Dendritic cell treated with granulocyte-macrophage colony-stimulating factor and Interleukin-4, amounts not matched to agents 40 ng/mL and 50 ng/mL, for 4 days (primary cell): Measurements from ENCODE around the gene SPRYD4.
"Not testable (repeated sequence)": the region's sequence is repeated elsewhere in the genome, so short reads cannot be mapped to it uniquely, and the experiment has no call there.

Source experiments
- H3K27ac Mint-ChIP-seq: one replicate; pipeline ENCODE4 v1.8.0; 2022; ENCODE audit warnings: mild to moderate bottlenecking, mixed read lengths
- H3K27me3 Mint-ChIP-seq: one replicate; pipeline ENCODE4 v1.8.0; 2022; ENCODE audit warnings: mild to moderate bottlenecking, mixed read lengths
- H3K36me3 Mint-ChIP-seq: one replicate; pipeline ENCODE4 v1.8.0; 2022; ENCODE audit warnings: low read depth, mixed read lengths
- H3K4me1 Mint-ChIP-seq: one replicate; pipeline ENCODE4 v1.8.0; 2022; ENCODE audit warnings: low read depth, mixed read lengths
- H3K4me3 Mint-ChIP-seq: one replicate; pipeline ENCODE4 v1.8.0; 2022; ENCODE audit warnings: mild to moderate bottlenecking, moderate library complexity, mixed read lengths
- H3K9me3 Mint-ChIP-seq: one replicate; pipeline ENCODE4 v1.8.0; 2022; ENCODE audit warnings: mixed read lengths
- intact Hi-C: fragments of 100-400 bp; cut with micrococcal nuclease; formaldehyde crosslinking; loops from one replicate; pipeline ENCODE4 v1.15.0; 2022

SPRYD4 gene

DNA sequence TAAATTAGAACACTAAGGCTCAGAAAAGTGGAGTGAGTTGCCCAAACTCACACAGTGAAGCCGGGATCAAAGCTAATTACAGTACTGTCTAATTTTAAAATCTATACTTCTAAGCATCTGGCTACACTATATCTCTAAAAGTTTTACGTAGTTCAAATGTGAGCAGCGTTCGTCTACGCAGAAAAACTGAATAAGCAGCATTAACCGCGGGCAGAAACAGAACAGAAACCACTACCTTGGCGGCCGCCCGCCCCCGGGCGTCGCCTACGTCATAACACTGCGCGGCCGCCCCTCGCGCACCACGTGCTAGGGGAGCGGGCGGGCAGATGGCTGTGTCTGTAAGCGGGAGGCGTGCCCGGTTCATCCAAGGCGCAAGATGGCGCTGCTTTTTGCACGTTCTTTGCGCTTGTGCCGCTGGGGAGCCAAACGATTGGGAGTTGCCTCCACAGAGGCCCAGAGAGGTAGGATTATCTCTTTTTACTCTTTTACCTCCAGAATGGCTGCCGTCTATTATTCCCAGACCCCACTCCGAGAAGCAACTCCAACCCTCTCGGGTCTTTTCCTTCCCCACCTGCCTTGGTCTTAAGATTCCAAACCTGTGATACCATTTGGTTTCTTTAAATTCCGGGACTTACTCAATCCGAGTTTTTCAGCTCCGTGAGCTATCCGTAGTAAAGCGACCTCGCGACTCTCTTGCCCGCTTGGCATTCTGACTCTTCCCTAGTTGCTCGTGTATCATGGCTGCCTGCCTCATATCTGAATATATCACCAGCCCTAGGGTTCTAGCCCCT lies at the start of gene SPRYD4:
Gene SPRYD4 (plus strand): TSS at position 363 of the 791 bp plus-strand sequence. CDS start 14 bp downstream, at position 377.
- H3K27me3 Mint-ChIP-seq = no peaks in the 10 kb centered on the region
- intact Hi-C loops = loop anchor here (1.0 to 5.0 kb wide), 3 partner anchors 19 to 276 kb away; partner anchors contain the start of genes STAT2 and TIMELESS
- peak within 1 kb of the TSS; percentile 98 for H3K27ac Mint-ChIP-seq
- H3K9me3 Mint-ChIP-seq = no peaks in the 10 kb centered on the region
- H3K4me1 Mint-ChIP-seq = peaks cover 33% of the 10 kb centered on the region
- peaks cover 15% of the 10 kb centered on the region for H3K36me3 Mint-ChIP-seq
- peak within 1 kb of the TSS; percentile 94 for H3K4me3 Mint-ChIP-seq

DNA sequence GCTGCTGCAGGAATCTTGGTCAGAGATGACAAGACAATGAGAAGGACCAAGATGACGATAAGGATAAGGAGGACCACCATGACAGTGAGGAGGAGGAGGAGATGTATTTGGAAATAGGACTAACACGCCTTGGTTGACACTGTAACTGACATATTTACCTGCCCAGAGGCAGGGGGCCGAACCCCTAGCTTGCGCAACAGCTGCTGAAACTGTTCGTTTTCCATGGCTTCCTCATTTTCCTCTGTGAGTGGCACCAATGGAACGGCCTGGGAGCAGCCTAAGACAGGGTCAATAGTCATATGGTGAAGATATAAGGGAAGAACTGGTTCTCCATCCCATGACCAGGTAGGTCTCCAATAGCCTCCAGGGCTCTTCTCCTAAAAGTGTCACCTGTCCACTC lies 48.0 kb upstream of the SPRYD4 start:
- intact Hi-C loops = no loop called here
- Mint-ChIP-seq H3K27me3 (no peaks in the 10 kb centered on the region), H3K27ac (no peak overlapping the region), H3K36me3 (peaks cover 79% of the 10 kb centered on the region), H3K4me1 (peaks cover 11% of the 10 kb centered on the region), H3K4me3 (no peak overlapping the region), H3K9me3 (no peaks in the 10 kb centered on the region)

DNA sequence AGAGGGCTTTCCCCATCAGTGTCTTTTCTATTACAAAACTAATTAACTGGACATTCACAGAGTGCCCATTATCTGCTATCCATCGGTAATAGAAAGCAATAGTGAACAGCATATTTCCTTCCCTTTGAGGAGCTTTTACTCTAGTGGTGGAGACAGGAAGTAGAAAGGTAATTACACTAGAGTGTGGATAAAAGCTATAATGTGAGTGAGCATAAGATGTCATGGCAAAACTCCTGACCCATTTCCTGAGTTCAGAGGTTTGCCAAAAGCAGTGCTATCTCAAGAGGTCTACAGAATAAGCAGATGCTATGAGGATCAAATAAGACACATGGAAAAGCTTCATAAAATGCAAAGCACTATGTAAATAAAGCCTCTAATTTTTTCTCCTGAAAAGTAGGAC lies 43.2 kb upstream of the SPRYD4 start:
- H3K4me3 Mint-ChIP-seq = no peak overlapping the region
- H3K36me3 Mint-ChIP-seq = peaks cover 70% of the 10 kb centered on the region
- peaks cover 9% of the 10 kb centered on the region for H3K4me1 Mint-ChIP-seq
- no peaks in the 10 kb centered on the region for H3K9me3 Mint-ChIP-seq
- H3K27me3 Mint-ChIP-seq = no peaks in the 10 kb centered on the region
- intact Hi-C loops = no loop called here
- no peak overlapping the region for H3K27ac Mint-ChIP-seq

DNA sequence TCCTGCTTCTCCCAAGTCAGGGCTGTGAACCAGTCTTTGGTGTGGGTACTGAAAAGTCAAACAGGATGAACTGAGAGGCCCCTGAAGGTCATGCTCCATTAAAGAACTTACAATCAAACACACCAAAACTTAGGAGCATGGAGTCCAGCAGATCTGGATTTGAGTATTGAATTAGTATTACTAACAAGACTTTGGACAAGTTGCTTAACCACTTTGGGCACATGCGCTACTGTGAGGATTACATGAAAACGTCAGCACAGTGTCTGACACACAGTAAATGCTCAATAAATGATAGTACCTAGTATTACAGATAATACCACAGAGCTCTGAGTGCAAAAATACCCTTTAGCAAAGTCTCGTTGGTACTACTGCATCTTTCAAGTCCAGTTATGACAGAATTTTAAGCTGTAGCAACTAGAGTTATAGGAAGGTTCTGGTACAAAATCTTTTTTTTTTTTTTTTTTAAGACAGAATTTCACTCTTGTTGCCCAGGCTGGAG lies 42.4 kb upstream of the SPRYD4 start:
- H3K36me3 Mint-ChIP-seq = peaks cover 70% of the 10 kb centered on the region
- H3K4me3 Mint-ChIP-seq = no peak overlapping the region
- H3K9me3 Mint-ChIP-seq = no peaks in the 10 kb centered on the region
- H3K4me1 Mint-ChIP-seq = peaks cover 1% of the 10 kb centered on the region
- no peaks in the 10 kb centered on the region for H3K27me3 Mint-ChIP-seq
- intact Hi-C loops = no loop called here
- no peak overlapping the region for H3K27ac Mint-ChIP-seq

DNA sequence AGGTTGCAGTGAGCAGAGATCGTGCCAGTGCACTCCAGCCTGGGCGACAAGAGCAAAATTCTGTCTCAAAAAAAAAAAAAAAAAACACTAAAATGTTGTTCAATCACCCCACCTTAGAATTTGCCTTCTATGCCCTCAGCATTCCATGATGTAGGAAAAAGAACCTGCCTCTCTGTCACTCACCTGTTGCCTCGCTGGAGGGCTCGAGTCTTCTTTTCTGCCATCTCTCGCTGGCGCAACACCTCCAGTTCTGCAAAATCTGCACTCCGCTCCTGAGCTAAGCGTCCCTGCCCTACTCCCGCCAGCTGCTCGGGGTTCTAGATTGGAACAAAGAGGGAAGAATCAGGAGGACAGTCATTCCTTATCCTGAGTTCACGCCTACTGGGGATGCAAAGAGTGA lies 37.1 kb upstream of the SPRYD4 start:
- Mint-ChIP-seq H3K4me3 (no peak overlapping the region), H3K4me1 (no peaks in the 10 kb centered on the region), H3K27me3 (no peaks in the 10 kb centered on the region), H3K9me3 (no peaks in the 10 kb centered on the region), H3K36me3 (peaks cover 60% of the 10 kb centered on the region), H3K27ac (no peak overlapping the region)
- intact Hi-C loops = no loop called here

DNA sequence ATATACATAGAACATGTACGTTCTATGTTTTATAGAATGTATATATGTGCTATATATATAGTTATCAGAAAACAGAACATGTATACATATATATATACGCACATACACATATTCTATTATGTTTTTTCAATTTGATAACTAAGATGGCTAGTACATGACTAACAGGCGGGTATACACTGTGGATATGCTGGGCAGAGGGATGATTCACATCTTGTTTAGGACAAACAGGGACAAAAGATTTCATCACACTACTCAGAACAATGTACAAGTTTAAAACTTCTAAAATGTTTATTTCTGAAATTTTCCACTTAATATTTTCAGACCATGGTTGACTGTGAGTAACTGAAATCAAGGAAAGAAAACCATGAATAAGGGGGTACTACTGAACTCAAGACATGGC lies 36.5 kb upstream of the SPRYD4 start:
- no peaks in the 10 kb centered on the region for H3K4me1 Mint-ChIP-seq
- H3K9me3 Mint-ChIP-seq = no peaks in the 10 kb centered on the region
- peaks cover 60% of the 10 kb centered on the region for H3K36me3 Mint-ChIP-seq
- H3K27me3 Mint-ChIP-seq = no peaks in the 10 kb centered on the region
- intact Hi-C loops = no loop called here
- H3K4me3 Mint-ChIP-seq = no peak overlapping the region
- H3K27ac Mint-ChIP-seq = no peak overlapping the region

DNA sequence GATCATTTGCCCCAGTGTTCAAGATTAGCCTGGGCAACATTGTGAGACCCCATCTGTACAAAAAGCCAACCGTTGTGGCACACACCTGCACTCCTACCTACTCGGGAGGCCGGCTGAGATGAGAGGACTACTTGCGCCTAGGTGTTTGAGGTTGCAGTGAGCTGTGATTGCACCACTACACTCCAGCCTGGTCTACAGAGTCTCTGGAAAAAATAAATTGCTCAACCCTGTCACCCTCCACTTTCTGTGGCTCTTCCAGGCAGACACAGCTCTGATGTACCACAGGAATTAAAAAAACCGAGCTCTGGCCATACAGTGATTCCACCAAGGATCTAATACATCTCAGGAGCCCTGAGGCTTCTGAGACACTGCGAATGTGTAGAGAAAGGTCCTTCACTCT lies 33.5 kb upstream of the SPRYD4 start:
- no peaks in the 10 kb centered on the region for H3K4me1 Mint-ChIP-seq
- H3K27me3 Mint-ChIP-seq = no peaks in the 10 kb centered on the region
- H3K27ac Mint-ChIP-seq = no peak overlapping the region
- no peaks in the 10 kb centered on the region for H3K9me3 Mint-ChIP-seq
- H3K4me3 Mint-ChIP-seq = no peak overlapping the region
- peaks cover 39% of the 10 kb centered on the region for H3K36me3 Mint-ChIP-seq
- intact Hi-C loops = no loop called here

DNA sequence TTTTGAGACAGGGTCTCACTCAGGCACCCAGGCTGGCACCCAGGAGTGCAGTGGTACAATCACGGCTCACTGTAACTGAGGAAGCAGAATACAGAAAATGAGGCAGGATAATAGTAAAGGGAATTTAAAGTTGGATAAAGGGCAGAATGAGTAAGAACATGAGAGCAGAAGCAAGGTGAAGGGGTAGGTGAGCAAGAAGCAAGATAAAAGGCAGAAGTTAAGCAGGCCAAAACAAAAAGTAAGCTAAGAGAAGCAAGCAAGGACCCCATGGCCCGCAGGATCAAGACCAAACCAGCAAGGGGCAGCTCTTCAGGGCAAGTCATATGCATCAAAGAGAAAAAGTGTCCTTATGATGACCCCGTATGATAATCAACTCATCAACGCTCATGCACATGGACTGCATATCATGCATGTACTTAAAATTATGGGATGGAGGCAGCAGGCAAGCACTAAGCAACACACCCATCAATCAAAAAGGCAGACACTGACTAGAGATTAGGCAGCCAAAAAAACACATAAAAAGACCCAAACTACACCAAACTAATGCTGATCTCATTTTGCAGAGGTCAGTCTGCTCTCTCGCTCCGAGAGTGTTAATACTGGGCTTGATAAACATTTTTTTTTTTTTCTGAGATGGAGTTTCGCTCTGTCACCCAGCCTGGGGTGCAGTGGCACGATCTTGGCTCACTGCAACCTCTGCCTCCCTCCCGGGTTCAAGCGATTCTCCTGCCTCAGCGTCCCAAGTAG lies 30.8 kb upstream of the SPRYD4 start:
- Mint-ChIP-seq H3K9me3 (no peaks in the 10 kb centered on the region), H3K4me3 (no peak overlapping the region), H3K36me3 (peaks cover 12% of the 10 kb centered on the region), H3K27ac (no peak overlapping the region), H3K4me1 (no peaks in the 10 kb centered on the region), H3K27me3 (no peaks in the 10 kb centered on the region)
- intact Hi-C loops = no loop called here

DNA sequence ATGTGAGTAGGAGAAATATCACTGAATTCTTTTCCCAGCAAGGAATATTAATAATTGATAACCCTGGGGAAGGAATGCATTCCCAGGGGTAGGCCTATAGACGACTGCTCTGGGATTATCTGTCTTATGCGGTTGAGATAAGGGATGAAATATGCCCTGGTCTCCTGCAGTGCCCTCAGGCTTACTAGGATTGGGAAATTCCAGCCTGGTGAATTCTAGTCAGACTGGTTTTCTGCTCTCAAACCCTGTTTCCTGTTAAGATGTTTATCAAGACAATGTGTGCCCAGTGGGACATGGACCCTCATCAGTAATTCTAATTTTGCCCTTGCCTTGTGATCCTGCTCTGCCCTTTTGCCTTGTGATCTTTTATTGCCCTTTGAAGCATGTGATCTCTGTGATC lies 25.2 kb upstream of the SPRYD4 start:
- Mint-ChIP-seq H3K9me3 (peaks cover 17% of the 10 kb centered on the region), H3K4me1 (peaks cover 20% of the 10 kb centered on the region), H3K36me3 (peaks cover 12% of the 10 kb centered on the region)
- H3K27ac Mint-ChIP-seq, intact Hi-C loops, H3K27me3 Mint-ChIP-seq, H3K4me3 Mint-ChIP-seq: not testable (repeated sequence)

DNA sequence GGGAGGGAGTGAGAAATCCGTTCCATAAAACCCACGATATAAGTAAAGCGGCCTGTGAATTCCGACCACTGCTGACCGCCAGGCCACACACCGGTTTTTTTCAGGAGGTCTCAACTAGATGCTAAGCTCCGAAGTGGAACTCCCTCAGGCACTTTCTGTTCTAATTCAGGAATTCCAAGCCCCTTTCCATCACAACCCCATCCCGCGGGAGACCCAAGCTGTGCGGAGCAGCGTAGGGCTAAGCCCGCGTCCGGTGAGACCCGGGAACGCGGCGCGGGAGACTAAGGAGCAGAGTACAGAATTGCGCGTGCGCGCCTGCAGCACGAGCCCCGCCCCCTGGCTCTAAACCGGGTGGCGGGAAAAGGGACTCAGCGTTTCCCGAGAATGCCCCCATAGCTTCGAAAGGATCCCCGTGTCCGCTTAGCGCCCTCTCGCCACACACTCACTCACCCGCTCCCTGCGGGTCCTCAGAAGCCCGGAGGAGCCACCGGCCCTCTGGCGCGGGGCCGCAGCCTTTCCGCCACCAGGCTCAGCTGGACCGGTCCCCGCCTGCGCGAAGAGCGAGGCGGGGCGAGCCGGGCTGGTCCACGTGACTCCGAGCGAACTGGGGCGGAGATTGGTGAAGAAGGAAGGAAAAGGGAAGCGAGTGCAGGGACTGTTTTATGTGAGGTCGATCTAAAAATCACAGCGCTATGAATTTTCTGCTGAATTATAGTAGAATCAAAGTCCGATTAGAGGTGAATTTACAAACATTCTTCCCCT lies 19.3 kb upstream of the SPRYD4 start, which contains the start of gene TIMELESS:
Gene TIMELESS (minus strand): TSS at position 567 of the 762 bp plus-strand sequence. CDS start 15,256 bp downstream, outside the sequence.
- H3K27ac Mint-ChIP-seq = peak within 1 kb of the TSS; percentile 89
- peaks cover 29% of the 10 kb centered on the region for H3K4me1 Mint-ChIP-seq
- no peaks in the 10 kb centered on the region for H3K27me3 Mint-ChIP-seq
- intact Hi-C loops = loop anchor here (1.0 to 5.0 kb wide), 3 partner anchors 19 to 133 kb away; partner anchors contain the start of genes APOF, SPRYD4 and STAT2
- H3K4me3 Mint-ChIP-seq = peak within 1 kb of the TSS; percentile 92
- H3K9me3 Mint-ChIP-seq = peaks cover 5% of the 10 kb centered on the region
- peaks cover 13% of the 10 kb centered on the region for H3K36me3 Mint-ChIP-seq

DNA sequence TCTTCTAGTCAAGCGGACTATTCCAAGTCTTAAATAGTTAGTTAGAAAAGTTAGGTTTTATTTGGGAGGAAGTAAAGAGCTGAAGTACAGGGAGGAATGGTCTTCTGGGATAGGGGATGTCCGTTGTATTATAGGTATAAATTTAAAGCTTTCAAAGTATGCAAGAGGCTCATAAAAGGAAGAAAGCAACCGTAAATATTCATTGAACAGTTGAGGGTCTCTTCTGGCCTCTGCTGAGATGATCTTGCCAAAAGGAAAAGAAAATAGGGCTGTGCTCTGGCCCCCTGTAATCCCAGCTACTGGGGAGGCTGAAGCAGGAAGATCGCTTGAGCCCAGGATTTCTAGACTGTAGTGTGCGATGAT lies 18.8 kb upstream of the SPRYD4 start:
- peaks cover 23% of the 10 kb centered on the region for H3K4me1 Mint-ChIP-seq
- H3K36me3 Mint-ChIP-seq = peaks cover 8% of the 10 kb centered on the region
- H3K9me3 Mint-ChIP-seq = no peaks in the 10 kb centered on the region
- H3K27me3 Mint-ChIP-seq = no peaks in the 10 kb centered on the region
- H3K4me3 Mint-ChIP-seq = peak overlapping the region; percentile 92
- intact Hi-C loops = loop anchor here (1.0 to 5.0 kb wide), 3 partner anchors 19 to 133 kb away; partner anchors contain the start of genes APOF, SPRYD4 and STAT2
- H3K27ac Mint-ChIP-seq = peak overlapping the region; percentile 89

DNA sequence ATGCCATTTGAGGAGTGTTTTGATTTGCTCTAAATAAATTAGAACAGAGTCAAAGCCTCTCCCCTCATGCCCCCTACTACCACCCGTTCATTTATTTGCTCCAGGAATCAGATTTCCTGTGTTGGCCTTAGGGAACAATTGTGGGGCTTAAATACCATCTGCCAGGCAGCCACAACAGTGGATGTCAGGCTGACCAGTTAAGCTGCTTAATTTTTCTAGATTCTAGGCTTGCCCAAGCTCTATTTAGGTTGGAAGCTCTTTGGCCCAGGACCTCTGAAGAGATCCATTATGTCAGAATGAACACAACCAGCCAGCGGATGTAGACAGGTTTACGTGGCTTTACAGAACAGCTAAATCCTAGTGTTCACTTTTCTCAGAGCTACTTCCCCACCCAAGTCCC lies 18.1 kb upstream of the SPRYD4 start:
- Mint-ChIP-seq H3K27ac (peak overlapping the region; percentile 89), H3K4me1 (peaks cover 23% of the 10 kb centered on the region), H3K27me3 (no peaks in the 10 kb centered on the region), H3K9me3 (no peaks in the 10 kb centered on the region), H3K36me3 (peaks cover 8% of the 10 kb centered on the region), H3K4me3 (no peak overlapping the region)
- intact Hi-C loops = no loop called here

DNA sequence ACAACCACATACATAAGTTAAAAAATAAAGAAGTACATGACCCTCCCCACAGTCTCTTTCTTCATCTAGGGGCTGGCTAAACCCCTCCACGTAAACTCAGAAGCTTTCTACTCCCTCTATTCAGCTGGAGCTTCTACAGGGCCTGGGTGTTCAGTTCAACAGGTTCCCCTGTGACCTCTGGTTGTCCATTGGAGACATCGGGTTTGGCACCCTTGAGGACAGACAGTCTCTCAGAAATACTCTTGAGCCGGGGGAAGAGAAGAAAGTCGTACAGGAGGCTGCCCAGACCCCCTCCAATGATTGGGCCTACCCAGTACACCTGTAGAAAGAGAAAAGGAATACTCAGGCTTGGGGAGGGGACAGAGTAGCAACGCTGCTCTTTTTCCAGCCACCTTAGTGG lies 17.2 kb upstream of the SPRYD4 start:
- Mint-ChIP-seq H3K27ac (peak overlapping the region; percentile 20), H3K4me1 (peaks cover 23% of the 10 kb centered on the region), H3K9me3 (no peaks in the 10 kb centered on the region), H3K27me3 (no peaks in the 10 kb centered on the region), H3K4me3 (no peak overlapping the region), H3K36me3 (peaks cover 8% of the 10 kb centered on the region)
- intact Hi-C loops = no loop called here
